BJ (cell line): ENCODE measurements around the gene AGPAT3. TPM values are rescaled to one million over a fixed set of nuclear protein-coding genes. Genes with fewer than 3 reads are reported as not detected.

Experiments used
- CTCF ChIA-PET: fragments of 350-600 bp; formaldehyde crosslinking; extraction: SDS; loops from one replicate; lab custom pipeline; 2021; ENCODE audit warnings: antibody characterized with exemption, inconsistent platforms; lab: Yijun Ruan, JAX
- POLR2A ChIA-PET: fragments of 300-600 bp; sonication (Branson Sonifier 250); formaldehyde crosslinking; extraction: SDS; loops from one replicate; lab custom pipeline; 2021; ENCODE audit warnings: antibody characterized with exemption; lab: Charles Lee
- DNase-seq: peaks from one replicate; pipeline ENCODE4 v3.0.0-alpha.2; 2011; ENCODE audit warnings: low read depth
- H3K27me3 ChIP-seq: 2 replicates; pipeline ENCODE4 v1.6.0; 2011; ENCODE audit warnings: low read length; ENCODE audit not compliant: control insufficient read depth, insufficient read depth
- H3K36me3 ChIP-seq: 2 replicates; pipeline ENCODE4 v1.5.1; 2011; ENCODE audit warnings: low read length; ENCODE audit not compliant: control insufficient read depth, insufficient read depth
- H3K4me3 ChIP-seq: 2 replicates; pipeline ENCODE4 v1.5.1; 2011; ENCODE audit warnings: low read depth, mild to moderate bottlenecking, control low read depth, low read length
- polyA plus RNA-seq: library from polyadenylated mRNA; depleted of rRNA; stranded (reverse); fragments of >200 nt; gene quantifications from 2 replicates; pipeline ENCODE4 v1.2.3, GENCODE V29; 2011
- TF ChIP-seq, protein P1 (sequence below): IDR thresholded peaks from 2 replicates; pipeline ENCODE4 v1.5.1; 2011; ENCODE audit warnings: low read depth, mild to moderate bottlenecking, control low read depth, inconsistent platforms, low read length, moderate library complexity; ENCODE audit not compliant: insufficient read depth

AGPAT3 gene
- polyA plus RNA-seq, 1 experiment = 68.5 TPM

DNA sequence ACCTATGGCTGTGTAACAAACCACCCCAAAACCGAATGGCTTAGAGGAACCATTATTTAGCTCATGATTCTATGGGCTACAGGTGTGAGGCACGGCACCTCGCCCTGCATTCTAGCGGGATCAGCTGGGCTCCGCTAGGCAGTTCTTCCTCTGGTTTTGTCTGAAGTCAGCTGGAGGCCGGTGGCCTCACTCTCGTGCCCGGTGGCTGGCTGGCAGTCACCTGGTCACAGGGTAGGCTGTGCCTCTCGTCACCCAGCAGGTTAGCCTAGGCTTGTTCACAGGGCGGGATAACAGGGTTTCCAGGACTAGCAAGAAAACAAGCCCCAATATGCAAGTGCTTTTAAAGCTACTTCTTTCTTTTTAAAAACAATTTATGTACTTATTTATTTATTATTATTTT lies 16.3 kb upstream of the AGPAT3 start:
- peaks cover 1% of the 10 kb centered on the region; the same call in 1 of the 2 replicates for H3K27me3 ChIP-seq
- DNase-seq = no peak
- no peak overlapping the region for H3K4me3 ChIP-seq
- ChIA-PET POLR2A (no interaction called here), CTCF (interaction anchor here (0.6 to 1.1 kb wide), 3 partner anchors 20 to 917 kb away, joined by 3 read pairs; no protein-coding TSS in a partner anchor)
- no peaks in the 10 kb centered on the region for H3K36me3 ChIP-seq
- TF ChIP-seq, protein P1, sequence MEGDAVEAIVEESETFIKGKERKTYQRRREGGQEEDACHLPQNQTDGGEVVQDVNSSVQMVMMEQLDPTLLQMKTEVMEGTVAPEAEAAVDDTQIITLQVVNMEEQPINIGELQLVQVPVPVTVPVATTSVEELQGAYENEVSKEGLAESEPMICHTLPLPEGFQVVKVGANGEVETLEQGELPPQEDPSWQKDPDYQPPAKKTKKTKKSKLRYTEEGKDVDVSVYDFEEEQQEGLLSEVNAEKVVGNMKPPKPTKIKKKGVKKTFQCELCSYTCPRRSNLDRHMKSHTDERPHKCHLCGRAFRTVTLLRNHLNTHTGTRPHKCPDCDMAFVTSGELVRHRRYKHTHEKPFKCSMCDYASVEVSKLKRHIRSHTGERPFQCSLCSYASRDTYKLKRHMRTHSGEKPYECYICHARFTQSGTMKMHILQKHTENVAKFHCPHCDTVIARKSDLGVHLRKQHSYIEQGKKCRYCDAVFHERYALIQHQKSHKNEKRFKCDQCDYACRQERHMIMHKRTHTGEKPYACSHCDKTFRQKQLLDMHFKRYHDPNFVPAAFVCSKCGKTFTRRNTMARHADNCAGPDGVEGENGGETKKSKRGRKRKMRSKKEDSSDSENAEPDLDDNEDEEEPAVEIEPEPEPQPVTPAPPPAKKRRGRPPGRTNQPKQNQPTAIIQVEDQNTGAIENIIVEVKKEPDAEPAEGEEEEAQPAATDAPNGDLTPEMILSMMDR = no peak

DNA sequence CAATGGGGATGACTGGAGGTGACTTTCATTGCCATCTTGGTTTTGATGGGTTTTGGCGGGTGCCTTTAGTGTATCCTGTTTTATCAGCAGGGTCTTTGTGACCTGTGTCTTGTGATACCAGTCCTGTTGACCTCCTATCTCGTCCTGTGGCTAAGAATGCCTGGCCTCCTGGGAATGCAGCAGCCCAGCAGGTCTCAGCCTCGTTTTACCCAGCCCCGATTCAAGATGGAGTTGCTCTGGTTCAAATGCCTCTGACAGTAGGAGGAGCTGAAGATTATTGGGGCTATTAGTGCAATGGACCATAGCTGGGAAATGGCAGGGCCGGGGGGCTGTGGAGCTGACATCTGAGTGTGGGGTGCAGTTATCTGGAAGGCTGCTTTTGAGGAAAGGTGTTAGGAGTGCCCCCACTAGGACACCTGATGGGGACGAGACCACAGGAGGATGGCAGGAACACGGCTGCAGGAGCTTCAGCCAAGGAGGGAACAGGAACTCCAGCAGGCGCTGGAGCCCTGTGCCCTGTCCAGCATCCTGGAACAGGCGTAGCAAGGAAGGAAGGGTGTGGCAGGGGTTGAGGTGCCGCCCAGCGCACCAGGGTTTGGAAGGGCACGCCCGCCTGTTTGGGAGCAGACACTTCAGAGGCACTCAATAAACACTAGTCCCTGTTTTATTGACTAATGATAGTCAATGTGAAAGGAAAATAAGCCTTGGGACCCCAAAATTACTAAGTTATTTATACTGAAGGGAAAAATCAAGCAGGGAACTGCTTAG lies 15.3 kb upstream of the AGPAT3 start:
- Histone ChIP-seq H3K27me3 (peaks cover 1% of the 10 kb centered on the region; the same call in 1 of the 2 replicates), H3K4me3 (no peak overlapping the region), H3K36me3 (no peaks in the 10 kb centered on the region)
- DNase-seq = no peak
- TF ChIP-seq, protein P1 = no peak
- ChIA-PET CTCF (interaction anchor here (0.8 kb wide), 1 partner anchor 78 kb away, joined by 3 read pairs; no protein-coding TSS in a partner anchor), POLR2A (no interaction called here)

DNA sequence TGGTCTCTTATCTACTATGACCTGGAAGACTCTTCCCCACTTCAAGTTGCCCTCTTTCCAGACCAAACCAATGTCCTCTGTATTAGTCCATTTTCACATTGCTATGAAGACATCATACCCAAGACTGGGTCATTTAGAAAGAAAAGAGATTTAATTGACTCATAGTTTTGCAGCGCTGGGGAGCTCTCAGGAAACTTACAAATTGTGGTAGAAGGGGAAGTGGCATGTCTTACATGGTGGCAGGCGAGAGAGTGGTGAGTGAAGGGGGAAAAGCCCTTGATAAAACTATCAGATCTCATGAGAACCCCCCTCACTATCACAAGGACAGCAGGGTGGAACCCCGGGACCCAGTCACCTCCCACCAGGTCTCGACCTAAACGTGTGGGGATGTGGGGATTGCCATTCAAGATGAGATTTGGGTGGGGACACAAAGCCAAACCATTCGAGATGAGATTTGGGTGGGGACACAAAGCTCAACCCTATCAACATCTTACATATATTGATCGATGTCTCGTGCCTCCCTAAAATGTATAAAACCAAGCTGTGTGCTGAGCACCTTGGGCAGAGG lies 14.2 kb upstream of the AGPAT3 start:
- Histone ChIP-seq H3K4me3 (no peak overlapping the region), H3K27me3 (peaks cover 1% of the 10 kb centered on the region; the same call in 1 of the 2 replicates), H3K36me3 (no peaks in the 10 kb centered on the region)
- POLR2A ChIA-PET = no interaction called here
- CTCF ChIA-PET = no interaction called here
- TF ChIP-seq, protein P1 = no peak
- no peak for DNase-seq

DNA sequence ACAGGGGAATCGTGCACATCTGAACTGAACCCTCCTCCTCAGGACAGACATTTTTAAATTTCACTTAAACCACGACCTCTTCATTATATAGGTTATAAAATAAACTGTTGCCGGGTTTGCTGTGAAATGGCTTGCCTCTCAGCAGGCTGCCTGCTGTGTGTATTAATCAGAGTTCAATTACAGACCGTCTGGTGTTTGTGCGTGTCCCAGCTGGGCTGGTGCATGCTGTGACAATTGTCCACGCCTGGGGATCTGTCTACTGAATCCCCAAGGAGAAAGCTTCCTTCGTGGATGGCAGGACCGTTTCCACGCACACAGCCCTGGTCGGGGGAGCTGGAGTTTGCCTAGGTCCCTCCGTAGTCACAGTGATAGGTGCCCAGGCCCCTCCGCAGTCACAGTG lies 13.4 kb upstream of the AGPAT3 start:
- H3K4me3 ChIP-seq = no peak overlapping the region
- TF ChIP-seq, protein P1 = no peak
- H3K36me3 ChIP-seq = no peaks in the 10 kb centered on the region
- H3K27me3 ChIP-seq = peaks cover 1% of the 10 kb centered on the region; the same call in 1 of the 2 replicates
- no peak for DNase-seq
- ChIA-PET POLR2A (no interaction called here), CTCF (no interaction called here)

DNA sequence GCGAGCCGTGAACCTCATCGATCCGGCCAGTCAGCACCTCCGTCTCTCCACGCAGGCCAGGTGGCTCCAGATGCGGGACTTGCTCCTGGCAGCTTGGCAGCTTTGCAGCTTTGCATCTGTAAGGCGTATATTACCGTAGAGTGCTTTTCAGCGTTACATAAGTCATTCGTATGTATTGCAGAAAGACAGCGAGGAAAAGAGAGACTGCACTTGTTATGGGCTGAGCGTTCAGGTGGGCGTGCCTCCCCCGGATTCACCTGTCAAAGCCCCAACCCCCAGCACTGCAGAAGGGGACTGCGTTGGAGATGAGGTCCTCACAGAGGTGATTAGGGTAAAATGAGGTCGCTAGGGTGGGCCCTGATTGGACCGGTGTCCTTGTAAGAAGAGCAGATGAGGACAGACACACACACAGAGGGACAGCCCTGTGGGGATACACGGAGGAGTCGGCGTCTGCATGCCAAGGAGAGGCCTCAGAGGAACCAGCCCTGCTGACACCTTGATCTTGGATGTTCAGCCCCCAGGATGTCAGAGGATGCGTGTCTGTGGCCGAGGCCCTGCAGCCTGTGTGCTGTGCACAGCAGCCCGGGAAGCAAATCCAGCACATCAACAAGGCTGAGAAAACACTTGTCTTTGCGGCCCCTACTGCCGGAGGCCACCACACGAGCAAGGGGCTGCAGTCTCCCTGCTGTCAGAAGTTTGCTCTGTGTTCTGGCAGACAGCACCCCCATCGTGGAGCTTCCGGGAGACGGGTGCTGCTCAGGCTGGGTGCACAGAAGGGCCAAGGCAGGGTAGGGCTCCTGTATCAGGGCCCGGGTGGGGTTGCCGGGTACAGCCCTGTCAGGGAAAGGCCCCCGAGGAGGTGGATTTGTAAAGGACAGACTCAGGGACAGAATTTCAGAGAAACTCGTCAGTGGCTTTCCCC lies 10.9 kb upstream of the AGPAT3 start:
- TF ChIP-seq, protein P1 = no peak
- no peak for DNase-seq
- ChIA-PET POLR2A (no interaction called here), CTCF (interaction anchor here (1.1 kb wide), 1 partner anchor 9 kb away, joined by 3 read pairs; no protein-coding TSS in a partner anchor)
- Histone ChIP-seq H3K27me3 (peaks cover 1% of the 10 kb centered on the region; the same call in 1 of the 2 replicates), H3K4me3 (no peak overlapping the region), H3K36me3 (no peaks in the 10 kb centered on the region)
